BLaER1 treated with 17β-estradiol and CSF1 and Interleukin-3, amounts not matched to agents 10 nM and 100 nM (cell line): ENCODE data around the gene TEF.

Experiments used
- H3K27ac ChIP-seq, 11 experiments: shearing (Covaris generic); formaldehyde crosslinking; 2 replicates each; pipeline ENCODE4 v1.8.1; 2022
- H3K27me3 ChIP-seq, 11 experiments: shearing (Covaris generic); formaldehyde crosslinking; 2 replicates each; pipeline ENCODE4 v1.8.1; 2022
- H3K36me3 ChIP-seq, 11 experiments: shearing (Covaris generic); formaldehyde crosslinking; 2 replicates each; pipeline ENCODE4 v1.8.1; 2022
- H3K4me1 ChIP-seq, 10 experiments: shearing (Covaris generic); formaldehyde crosslinking; 2 replicates each; pipeline ENCODE4 v1.8.1; 2022
- H3K4me2 ChIP-seq, 11 experiments: shearing (Covaris generic); formaldehyde crosslinking; 2 replicates each; pipeline ENCODE4 v1.8.1; 2022
- H3K4me3 ChIP-seq, 10 experiments: shearing (Covaris generic); formaldehyde crosslinking; 2 replicates each; pipeline ENCODE4 v1.8.1; 2022
- H3K9ac ChIP-seq, 11 experiments: shearing (Covaris generic); formaldehyde crosslinking; 2 replicates each; pipeline ENCODE4 v1.8.1; 2022
- H3K9me3 ChIP-seq, 11 experiments: shearing (Covaris generic); formaldehyde crosslinking; replicated peaks in 1 of 11; 2 replicates each; pipeline ENCODE4 v1.8.1; 2022
- H4K20me1 ChIP-seq, 11 experiments: shearing (Covaris generic); formaldehyde crosslinking; 2 replicates each; pipeline ENCODE4 v1.8.1; 2022
- Cebpa-rat ChIP-seq, 11 experiments: shearing (Covaris generic); IDR thresholded peaks; 2 replicates each; pipeline ENCODE4 v1.8.1; 2022

Gene TEF

DNA sequence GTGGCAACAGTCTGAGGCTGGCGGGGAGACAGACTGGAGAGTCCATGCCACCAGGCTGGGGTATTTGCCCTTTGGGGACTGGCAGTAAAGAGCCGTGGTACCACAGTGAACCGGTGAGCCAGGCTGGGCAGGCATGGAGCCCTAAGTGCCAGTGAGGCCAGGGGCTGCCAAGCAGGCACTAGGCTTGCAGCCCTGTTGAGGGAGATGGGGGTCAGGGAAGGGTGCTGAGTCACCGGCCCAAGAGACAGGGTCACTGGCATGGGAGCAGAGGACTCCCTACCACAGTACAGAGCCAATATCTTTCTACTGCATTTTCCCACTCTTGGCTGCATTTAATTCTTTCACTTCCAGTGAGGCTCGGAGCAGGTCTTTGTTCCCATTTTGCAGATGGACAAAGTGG is 30.7 kb upstream of the TEF start:
- no peaks in the 10 kb centered on the region for H3K27me3 ChIP-seq
- H3K27ac ChIP-seq = no peak overlapping the region
- H3K4me3 ChIP-seq = no peak overlapping the region
- no peak for TF ChIP-seq Cebpa-rat (IDR thresholded peaks at IDR 0.05)
- H3K36me3 ChIP-seq = peaks cover 100% of the 10 kb centered on the region in 11 experiments
- peaks cover 0 to 88% (median 22%) of the 10 kb centered on the region in 11 experiments; a peak in 14 of 22 replicates for H4K20me1 ChIP-seq
- no peak overlapping the region for H3K4me2 ChIP-seq
- H3K9ac ChIP-seq = no peak overlapping the region
- H3K4me1 ChIP-seq = no peaks in the 10 kb centered on the region
- no peaks in the 10 kb centered on the region for H3K9me3 ChIP-seq

DNA sequence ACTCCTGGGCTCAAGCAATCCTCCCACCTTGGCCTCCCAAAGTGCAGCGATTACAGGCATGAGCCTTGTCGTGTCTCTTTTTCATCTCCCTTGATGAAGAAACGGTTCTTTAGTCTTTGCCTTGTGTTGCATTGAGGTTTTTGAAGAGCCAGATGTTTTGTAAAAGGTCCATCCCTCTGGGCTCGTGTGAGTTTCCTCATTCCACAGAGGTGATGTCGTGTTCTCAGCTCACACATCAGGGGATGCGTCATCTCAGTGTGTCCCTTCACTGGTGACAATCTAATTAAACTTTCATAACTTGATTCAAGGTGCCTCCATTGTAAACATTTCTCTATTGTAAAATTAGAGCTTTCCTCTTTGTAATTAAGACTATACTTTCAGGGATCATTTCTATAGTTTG is 29.7 kb upstream of the TEF start:
- no peak overlapping the region for H3K4me2 ChIP-seq
- peaks cover 0 to 92% (median 30%) of the 10 kb centered on the region in 11 experiments; a peak in 14 of 22 replicates for H4K20me1 ChIP-seq
- TF ChIP-seq Cebpa-rat (IDR thresholded peaks at IDR 0.05) = no peak
- H3K9ac ChIP-seq = no peak overlapping the region
- peaks cover 96 to 100% (median 100%) of the 10 kb centered on the region in 11 experiments for H3K36me3 ChIP-seq
- H3K27me3 ChIP-seq = no peaks in the 10 kb centered on the region
- H3K4me3 ChIP-seq = no peak overlapping the region
- H3K27ac ChIP-seq = no peak overlapping the region
- no peaks in the 10 kb centered on the region for H3K9me3 ChIP-seq
- H3K4me1 ChIP-seq = no peaks in the 10 kb centered on the region

DNA sequence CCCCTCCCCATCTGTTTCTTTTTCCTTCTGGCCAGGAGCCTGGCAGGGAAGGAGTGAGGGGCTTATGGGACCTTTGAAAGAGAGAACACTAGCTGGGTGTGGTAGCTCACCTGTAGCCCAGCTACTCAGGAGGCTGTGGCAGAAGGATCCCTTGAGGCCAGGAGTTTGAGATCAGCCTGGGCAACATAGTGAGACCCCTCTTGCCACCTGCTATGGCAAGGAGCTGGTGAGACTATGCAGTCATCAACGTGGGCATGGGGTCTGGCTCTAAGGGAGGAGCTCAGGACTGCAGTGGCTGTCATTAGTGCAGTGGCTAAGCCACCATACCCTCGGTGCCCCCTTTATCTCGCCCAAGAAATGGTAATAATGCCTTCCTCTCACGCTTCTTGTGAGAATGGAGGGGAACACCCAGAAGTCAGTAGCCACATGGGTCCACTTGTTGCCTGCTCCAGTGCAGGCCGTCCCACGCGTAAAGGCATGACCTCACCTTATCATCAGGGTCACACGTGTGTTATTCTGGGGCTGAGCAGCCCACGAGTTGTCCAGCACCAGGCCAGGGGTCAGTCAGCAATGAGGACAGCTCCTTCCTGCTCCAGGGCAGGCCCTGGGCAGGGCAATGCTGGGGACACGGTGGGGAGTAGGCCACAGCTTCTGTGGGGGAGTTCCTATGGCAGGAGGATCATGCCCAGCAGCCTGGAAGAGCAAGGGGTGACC is 27.7 kb upstream of the TEF start:
- H3K36me3 ChIP-seq = peaks cover 92 to 100% (median 99%) of the 10 kb centered on the region in 11 experiments
- H3K4me2 ChIP-seq = no peak overlapping the region
- H3K27me3 ChIP-seq = no peaks in the 10 kb centered on the region
- H3K4me3 ChIP-seq = no peak overlapping the region
- no peak for TF ChIP-seq Cebpa-rat (IDR thresholded peaks at IDR 0.05)
- H3K4me1 ChIP-seq = no peaks in the 10 kb centered on the region
- H3K27ac ChIP-seq = no peak overlapping the region; a peak in 1 of 22 replicates
- 0 out of 22 replicates have a peak overlapping the region, but pooled peaks of 1 of the 11 experiments have one; percentile 9 for H3K9ac ChIP-seq
- peaks cover 0 to 89% (median 45%) of the 10 kb centered on the region in 11 experiments; a peak in 14 of 22 replicates for H4K20me1 ChIP-seq
- no peaks in the 10 kb centered on the region for H3K9me3 ChIP-seq

DNA sequence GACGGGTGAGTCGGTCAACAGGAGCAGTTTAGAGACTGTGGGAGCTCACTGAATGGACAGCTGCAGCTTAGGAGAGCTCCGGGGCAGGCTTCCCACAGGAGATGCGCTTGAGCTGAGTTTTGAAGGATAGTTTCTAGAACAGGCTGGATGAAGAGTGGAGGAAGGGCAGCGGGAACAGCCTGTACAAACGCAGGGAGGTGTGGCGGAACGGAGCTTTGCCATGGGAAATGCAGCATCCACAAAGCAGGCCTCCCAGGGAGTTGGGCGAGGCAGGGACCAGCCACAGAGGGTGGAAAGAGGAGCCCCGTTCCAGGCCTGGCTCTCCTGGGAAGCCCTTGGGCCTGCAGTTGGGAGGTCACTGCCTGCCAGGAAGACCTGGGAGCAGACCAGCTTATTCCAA is 26.8 kb upstream of the TEF start:
- H3K27ac ChIP-seq = no peak overlapping the region

DNA sequence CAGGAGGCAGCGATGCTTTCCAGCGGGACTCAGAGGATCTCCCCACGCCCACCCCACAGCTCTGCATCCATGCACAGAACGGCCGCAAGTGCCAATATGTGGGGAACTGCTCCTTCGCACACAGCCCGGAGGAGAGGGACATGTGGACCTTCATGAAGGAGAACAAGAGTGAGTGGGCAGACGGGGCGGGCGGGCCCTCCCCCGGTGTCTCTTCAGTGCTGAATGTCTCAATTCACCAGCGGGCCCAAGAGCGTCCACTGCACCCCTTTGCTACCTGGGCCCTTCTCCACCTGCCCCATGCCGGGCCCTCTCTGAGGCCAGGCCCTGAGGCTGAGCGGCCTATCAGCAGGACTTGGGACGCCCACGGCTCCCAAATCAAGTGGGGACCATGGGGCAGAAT is 25.8 kb upstream of the TEF start:
- H3K36me3 ChIP-seq = peaks cover 73 to 95% (median 86%) of the 10 kb centered on the region in 11 experiments
- no peak overlapping the region for H3K4me3 ChIP-seq
- no peaks in the 10 kb centered on the region for H3K4me1 ChIP-seq
- H3K9me3 ChIP-seq = no peaks in the 10 kb centered on the region
- TF ChIP-seq Cebpa-rat (IDR thresholded peaks at IDR 0.05) = no peak
- peaks cover 0 to 80% (median 36%) of the 10 kb centered on the region in 11 experiments; a peak in 14 of 22 replicates for H4K20me1 ChIP-seq
- no peak overlapping the region for H3K27ac ChIP-seq
- H3K27me3 ChIP-seq = no peaks in the 10 kb centered on the region
- no peak overlapping the region for H3K4me2 ChIP-seq
- H3K9ac ChIP-seq = no peak overlapping the region

More for the DNA sequence above, 26.8 kb upstream of the TEF start:
- Histone ChIP-seq H3K27me3 (no peaks in the 10 kb centered on the region), H3K9me3 (no peaks in the 10 kb centered on the region), H3K9ac (no peak overlapping the region), H3K4me2 (no peak overlapping the region), H3K4me3 (no peak overlapping the region), H4K20me1 (peaks cover 0 to 80% (median 44%) of the 10 kb centered on the region in 11 experiments; a peak in 14 of 22 replicates), H3K36me3 (peaks cover 83 to 97% (median 95%) of the 10 kb centered on the region in 11 experiments), H3K4me1 (no peaks in the 10 kb centered on the region)
- no peak for TF ChIP-seq Cebpa-rat (IDR thresholded peaks at IDR 0.05)

DNA sequence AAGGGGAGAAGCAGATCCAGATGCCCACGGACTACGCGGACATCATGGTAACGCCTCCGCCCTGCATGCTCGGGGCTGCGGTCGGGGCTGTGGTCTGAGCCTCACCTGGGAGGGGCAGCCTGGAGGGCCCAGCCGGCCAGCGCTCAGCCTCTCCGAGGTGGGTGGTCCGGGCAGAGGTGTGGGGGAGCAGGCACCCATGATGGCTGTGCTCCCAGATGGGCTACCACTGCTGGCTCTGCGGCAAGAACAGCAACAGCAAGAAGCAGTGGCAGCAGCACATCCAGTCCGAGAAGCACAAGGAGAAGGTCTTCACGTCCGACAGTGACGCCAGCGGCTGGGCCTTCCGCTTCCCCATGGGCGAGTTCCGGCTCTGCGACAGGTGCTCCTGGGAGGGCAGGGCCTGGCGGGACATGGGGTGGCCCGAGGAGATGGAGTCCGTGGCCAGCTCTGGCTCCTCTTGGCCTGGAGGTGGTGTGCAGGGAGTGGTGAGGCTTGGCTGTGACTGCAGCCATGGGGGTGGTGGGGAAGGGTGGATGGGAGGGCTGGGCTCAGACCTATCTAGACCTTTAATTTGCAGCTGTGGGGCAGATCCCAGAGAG is 25.2 kb upstream of the TEF start:
- Histone ChIP-seq H3K9ac (no peak overlapping the region), H3K4me3 (no peak overlapping the region), H3K4me2 (no peak overlapping the region), H3K36me3 (peaks cover 67 to 95% (median 79%) of the 10 kb centered on the region in 11 experiments), H4K20me1 (peaks cover 0 to 80% (median 31%) of the 10 kb centered on the region in 11 experiments; a peak in 12 of 22 replicates), H3K27ac (no peak overlapping the region), H3K9me3 (no peaks in the 10 kb centered on the region), H3K27me3 (no peaks in the 10 kb centered on the region), H3K4me1 (no peaks in the 10 kb centered on the region)
- no peak for TF ChIP-seq Cebpa-rat (IDR thresholded peaks at IDR 0.05)

DNA sequence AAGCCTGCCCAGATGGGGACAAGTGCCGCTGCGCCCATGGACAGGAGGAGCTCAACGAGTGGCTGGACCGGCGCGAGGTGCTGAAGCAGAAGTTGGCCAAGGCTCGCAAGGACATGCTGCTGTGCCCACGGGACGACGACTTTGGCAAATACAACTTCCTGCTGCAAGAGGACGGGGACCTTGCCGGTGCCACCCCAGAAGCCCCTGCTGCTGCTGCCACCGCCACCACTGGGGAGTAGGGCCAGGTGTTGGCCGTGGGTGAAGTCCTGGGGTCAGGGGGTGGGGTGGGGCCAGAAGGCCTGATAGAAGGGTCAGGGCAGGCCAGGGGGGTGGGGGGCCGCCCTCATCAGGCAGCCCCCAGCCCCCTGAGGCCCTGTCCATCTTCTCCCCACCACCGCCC is 24.6 kb upstream of the TEF start:
- H3K9ac ChIP-seq = no peak overlapping the region

DNA sequence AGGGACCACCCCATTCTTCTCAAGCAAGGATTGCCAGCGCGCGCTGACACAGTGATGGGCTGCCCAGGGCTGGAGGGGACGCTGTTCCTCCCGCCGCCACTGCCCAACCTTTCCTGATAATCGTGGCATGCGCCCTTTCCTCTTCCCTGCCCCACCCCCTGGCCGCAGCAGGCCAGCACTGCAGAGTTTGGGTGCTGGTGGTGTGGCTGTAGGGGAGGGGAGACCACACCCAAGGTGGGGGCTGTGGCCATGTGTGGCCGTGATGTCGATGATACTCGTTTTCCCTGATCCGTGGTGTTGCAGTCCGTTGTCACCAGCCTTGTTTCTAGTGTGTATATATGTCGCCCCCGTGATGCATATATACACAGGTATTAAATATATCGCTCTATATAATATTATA is 22.8 kb upstream of the TEF start:
- Histone ChIP-seq H3K36me3 (peaks cover 43 to 71% (median 56%) of the 10 kb centered on the region in 11 experiments), H3K9me3 (no peaks in the 10 kb centered on the region), H3K4me3 (no peak overlapping the region), H3K27ac (no peak overlapping the region), H3K4me2 (no peak overlapping the region), H4K20me1 (peaks cover 0 to 65% (median 20%) of the 10 kb centered on the region in 11 experiments; a peak in 11 of 22 replicates), H3K27me3 (no peaks in the 10 kb centered on the region), H3K9ac (no peak overlapping the region), H3K4me1 (no peaks in the 10 kb centered on the region)
- TF ChIP-seq Cebpa-rat (IDR thresholded peaks at IDR 0.05) = no peak

More for the DNA sequence above, 24.6 kb upstream of the TEF start:
- no peak overlapping the region for H3K27ac ChIP-seq
- no peaks in the 10 kb centered on the region for H3K9me3 ChIP-seq
- H3K4me3 ChIP-seq = no peak overlapping the region
- H3K4me2 ChIP-seq = no peak overlapping the region
- H3K27me3 ChIP-seq = no peaks in the 10 kb centered on the region
- no peak for TF ChIP-seq Cebpa-rat (IDR thresholded peaks at IDR 0.05)
- H3K36me3 ChIP-seq = peaks cover 60 to 88% (median 73%) of the 10 kb centered on the region in 11 experiments
- no peaks in the 10 kb centered on the region for H3K4me1 ChIP-seq
- H4K20me1 ChIP-seq = peaks cover 0 to 75% (median 31%) of the 10 kb centered on the region in 11 experiments; a peak in 12 of 22 replicates

DNA sequence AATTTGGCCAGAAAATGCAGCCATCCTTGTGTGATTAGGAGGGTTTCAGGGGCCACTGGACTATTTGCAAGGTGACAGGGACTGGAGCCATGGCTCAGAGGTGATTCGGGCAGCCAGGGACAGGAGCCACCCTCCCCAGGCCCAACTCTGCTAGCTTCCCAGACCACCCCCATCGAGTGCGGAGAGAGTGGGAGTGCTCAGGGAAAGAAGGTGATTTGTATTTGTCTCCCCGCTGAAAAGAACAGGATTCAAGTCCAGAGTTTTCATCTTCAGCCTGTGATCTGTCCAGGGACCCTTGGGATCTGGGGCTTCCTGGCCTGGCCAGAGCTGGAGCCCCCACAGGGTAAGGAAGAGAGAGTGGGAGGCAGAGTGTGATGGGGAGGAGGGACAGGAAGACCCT is 22.4 kb upstream of the TEF start:
- H3K9me3 ChIP-seq = no peaks in the 10 kb centered on the region
- no peaks in the 10 kb centered on the region for H3K4me1 ChIP-seq
- peak overlapping the region in 1 of 11 experiments; percentile 15; a peak in 1 of 22 replicates for H3K9ac ChIP-seq
- H3K36me3 ChIP-seq = peaks cover 39 to 67% (median 51%) of the 10 kb centered on the region in 11 experiments
- H4K20me1 ChIP-seq = peaks cover 0 to 60% (median 18%) of the 10 kb centered on the region in 11 experiments; a peak in 11 of 22 replicates
- TF ChIP-seq Cebpa-rat (IDR thresholded peaks at IDR 0.05) = no peak
- no peak overlapping the region for H3K4me3 ChIP-seq
- no peak overlapping the region for H3K27ac ChIP-seq
- H3K27me3 ChIP-seq = no peaks in the 10 kb centered on the region
- no peak overlapping the region for H3K4me2 ChIP-seq
